Large intestine (tissue), 3 donors: ENCODE measurements around the gene AGAP1. TPM values are rescaled to one million over a fixed set of nuclear protein-coding genes. Genes with fewer than 3 reads are reported as not detected.
A peak's percentile ranks its signal among the peaks of the same experiment; 100 is the strongest.

Experiments used
- DNase-seq, 2 donors: peaks; one replicate each; pipeline versions ENCODE4 v3.0.0 to v3.0.0-alpha.2; 2013
- H3K27ac ChIP-seq: one replicate; pipeline ENCODE4 v1.5.1; 2013; ENCODE audit warnings: low read length
- H3K27me3 ChIP-seq: 2 replicates; pipeline ENCODE4 v1.6.1; 2013; ENCODE audit warnings: low read length; ENCODE audit not compliant: control insufficient read depth, insufficient read depth
- H3K36me3 ChIP-seq: 2 replicates; pipeline ENCODE4 v1.6.1; 2013; ENCODE audit warnings: low read length; ENCODE audit not compliant: control insufficient read depth, insufficient read depth
- H3K4me1 ChIP-seq: one replicate; pipeline ENCODE4 v1.6.1; 2013; ENCODE audit warnings: low read length; ENCODE audit not compliant: control insufficient read depth, insufficient read depth
- H3K4me3 ChIP-seq: one replicate; pipeline ENCODE4 v1.5.1; 2013; ENCODE audit warnings: low read length
- H3K9me3 ChIP-seq: one replicate; pipeline ENCODE4 v1.6.1; 2013; ENCODE audit warnings: mild to moderate bottlenecking, low read depth, low read length, moderate library complexity; ENCODE audit not compliant: control insufficient read depth
- WGBS: methylation state at CpG from one replicate; pipeline ENCODE4 v1.1.5; 2013; ENCODE audit warnings: low lambda C conversion rate; ENCODE audit not compliant: insufficient coverage; 5-methylcytosine and 5-hydroxymethylcytosine counted together
- polyA plus RNA-seq: library from polyadenylated mRNA; unstranded; fragments of 120-200 nt; gene quantifications from one replicate; pipeline ENCODE4 v1.2.1, GENCODE V29; 2013

AGAP1 gene
- polyA plus RNA-seq, 1 donor, result 18.0 TPM

DNA sequence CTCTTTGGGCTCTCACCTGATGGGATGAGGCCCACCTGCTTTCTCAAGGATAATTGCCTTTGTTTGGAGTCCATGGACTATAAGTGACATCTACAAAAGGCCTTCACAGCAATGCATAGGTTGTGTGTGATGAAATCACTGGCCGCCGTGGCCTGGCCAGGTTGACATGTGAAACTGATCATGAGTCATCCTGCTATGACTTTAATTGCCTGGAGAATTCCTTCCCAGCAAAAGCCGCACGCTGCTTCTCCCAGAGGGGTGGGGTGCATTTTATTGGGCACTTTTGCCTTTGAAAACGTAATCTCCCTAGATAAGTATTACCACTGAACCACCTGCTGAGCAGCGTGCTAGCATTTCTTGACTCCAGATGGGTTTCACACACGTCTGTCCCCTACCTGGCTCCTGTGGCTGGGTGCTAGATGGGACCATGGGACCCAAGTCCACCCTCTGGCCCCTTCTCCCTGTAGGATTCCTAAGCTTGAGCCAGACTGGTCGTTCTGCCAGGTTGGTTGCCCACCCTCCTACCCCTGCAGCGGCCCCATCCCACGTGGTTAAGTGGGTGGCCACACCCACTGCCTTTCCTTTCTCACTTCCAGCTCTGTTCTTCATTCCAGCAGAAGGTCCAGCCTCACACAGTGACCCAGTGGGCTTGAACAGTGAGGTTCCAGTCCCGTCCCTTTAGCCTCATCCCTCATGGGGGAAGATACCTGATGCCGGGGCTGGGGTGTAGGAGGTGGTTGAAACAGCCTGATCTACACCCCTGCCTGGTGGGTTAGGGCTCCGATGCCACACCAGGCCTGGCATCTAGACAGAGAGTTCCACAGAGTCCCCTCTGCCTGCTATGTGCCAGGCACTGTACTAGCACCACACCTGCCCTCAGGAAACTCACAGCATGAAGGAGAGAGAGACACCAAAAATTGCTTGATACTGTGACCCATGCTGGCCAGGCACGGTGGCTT, 584.7 kb downstream of the AGAP1 start:
- Histone ChIP-seq H3K9me3 (no peaks in the 10 kb centered on the region), H3K4me3 (no peak overlapping the region), H3K4me1 (peaks cover 24% of the 10 kb centered on the region), H3K36me3 (peaks cover 3% of the 10 kb centered on the region), H3K27me3 (no peaks in the 10 kb centered on the region), H3K27ac (peak overlapping the region; percentile 90)
- peak; percentile 98 to 100 for DNase-seq
- WGBS, result no CpG with 5 or more reads among the region's 14 CpGs

DNA sequence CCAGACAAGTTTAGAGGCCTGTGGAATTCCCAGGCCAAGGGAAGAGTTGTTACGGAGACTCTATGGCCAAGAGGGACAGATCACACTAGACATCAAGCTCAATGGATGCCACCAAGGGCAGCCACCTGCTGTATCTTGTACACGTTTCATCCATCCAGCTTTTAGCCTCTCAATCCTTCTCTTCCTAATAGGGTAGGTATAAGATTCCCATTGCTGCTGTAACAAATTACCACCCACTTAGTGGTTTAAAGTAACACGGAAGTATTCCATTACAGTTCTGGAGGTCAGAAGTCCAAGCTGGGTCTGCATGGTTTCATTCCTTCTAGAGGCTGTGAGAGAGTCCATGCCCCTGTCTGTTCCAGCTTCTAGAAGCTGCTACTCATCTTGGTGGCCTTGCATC, 586.6 kb downstream of the AGAP1 start:
- Histone ChIP-seq H3K4me1 (peaks cover 20% of the 10 kb centered on the region), H3K36me3 (peaks cover 3% of the 10 kb centered on the region), H3K27me3 (no peaks in the 10 kb centered on the region), H3K4me3 (no peak overlapping the region), H3K27ac (no peak overlapping the region), H3K9me3 (no peaks in the 10 kb centered on the region)
- no CpG with 5 or more reads among the region's 3 CpGs for WGBS
- no peak for DNase-seq

DNA sequence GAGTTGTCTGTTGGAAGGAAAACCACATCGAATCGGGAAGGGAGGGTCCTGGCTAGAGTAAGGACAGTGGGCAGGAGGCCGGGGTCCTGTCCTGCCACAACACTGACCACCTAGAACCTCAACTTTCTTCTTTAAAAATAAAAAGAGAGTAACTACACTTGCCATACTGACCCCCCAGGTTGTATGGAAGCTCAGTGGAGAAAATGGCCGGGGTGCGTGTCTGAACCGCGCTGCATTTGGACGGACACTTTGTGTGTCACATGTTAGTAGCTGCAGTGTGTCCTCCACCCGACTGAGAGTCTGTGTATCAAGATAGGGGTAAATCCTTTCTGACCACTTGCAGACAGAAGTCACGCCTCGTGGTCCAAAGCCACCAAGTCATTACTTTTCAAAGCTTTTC, 587.3 kb downstream of the AGAP1 start:
- H3K27me3 ChIP-seq, result no peaks in the 10 kb centered on the region
- peaks cover 23% of the 10 kb centered on the region for H3K4me1 ChIP-seq
- H3K9me3 ChIP-seq, result no peaks in the 10 kb centered on the region
- DNase-seq, result no peak
- no peak overlapping the region for H3K27ac ChIP-seq
- H3K36me3 ChIP-seq, result peaks cover 3% of the 10 kb centered on the region
- H3K4me3 ChIP-seq, result no peak overlapping the region
- WGBS, result no CpG with 5 or more reads among the region's 11 CpGs

DNA sequence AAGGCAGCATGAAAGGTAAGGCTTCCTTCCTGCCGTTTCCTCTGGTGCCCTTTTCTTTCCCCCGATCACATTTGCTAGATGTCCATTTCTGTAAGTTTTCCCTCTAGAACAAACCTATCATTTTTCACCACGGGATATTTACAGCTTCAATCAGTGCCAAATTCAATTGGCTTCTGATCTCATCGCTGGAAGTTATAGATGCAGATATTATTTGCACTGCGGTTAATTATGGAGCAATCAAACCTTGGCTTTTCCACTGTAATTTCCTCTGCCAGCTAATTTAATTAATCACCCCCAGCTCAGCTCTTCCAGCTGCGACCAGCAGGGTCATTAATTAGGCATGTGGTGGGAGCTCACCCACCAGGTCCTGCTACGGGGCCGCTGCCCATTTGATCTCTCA, 588.2 kb downstream of the AGAP1 start:
- WGBS, result 94% methylated on average over 2 of the region's 8 CpGs
- DNase-seq, result no peak
- Histone ChIP-seq H3K27ac (no peak overlapping the region), H3K9me3 (no peaks in the 10 kb centered on the region), H3K4me1 (peaks cover 23% of the 10 kb centered on the region), H3K27me3 (no peaks in the 10 kb centered on the region), H3K4me3 (no peak overlapping the region), H3K36me3 (peaks cover 3% of the 10 kb centered on the region)

DNA sequence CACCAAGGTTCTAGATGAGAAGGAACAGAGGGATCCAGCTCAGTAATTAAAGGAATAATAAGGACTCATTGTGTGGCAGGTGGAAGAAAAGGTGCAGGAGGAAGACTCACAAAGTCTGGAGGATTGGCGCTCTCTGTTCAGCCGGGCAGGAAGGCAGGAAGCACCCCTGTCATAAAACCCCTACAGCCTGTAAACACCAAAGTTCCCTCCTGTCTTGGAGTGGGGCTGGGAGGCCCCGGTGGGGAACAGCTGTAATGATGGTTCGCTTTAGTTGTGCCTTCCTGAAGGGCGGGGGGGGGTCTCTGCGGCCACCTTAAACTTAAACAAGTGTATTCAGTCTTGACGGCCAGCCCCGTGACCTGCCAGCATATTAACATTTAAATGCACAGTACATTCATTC, 590.1 kb downstream of the AGAP1 start:
- H3K27me3 ChIP-seq, result no peaks in the 10 kb centered on the region
- H3K4me3 ChIP-seq, result no peak overlapping the region
- peaks cover 3% of the 10 kb centered on the region for H3K36me3 ChIP-seq
- no CpG with 5 or more reads among the region's 8 CpGs for WGBS
- no peaks in the 10 kb centered on the region for H3K9me3 ChIP-seq
- DNase-seq, result peak; percentile 35 to 74
- H3K4me1 ChIP-seq, result peaks cover 13% of the 10 kb centered on the region
- H3K27ac ChIP-seq, result peak overlapping the region; percentile 28

DNA sequence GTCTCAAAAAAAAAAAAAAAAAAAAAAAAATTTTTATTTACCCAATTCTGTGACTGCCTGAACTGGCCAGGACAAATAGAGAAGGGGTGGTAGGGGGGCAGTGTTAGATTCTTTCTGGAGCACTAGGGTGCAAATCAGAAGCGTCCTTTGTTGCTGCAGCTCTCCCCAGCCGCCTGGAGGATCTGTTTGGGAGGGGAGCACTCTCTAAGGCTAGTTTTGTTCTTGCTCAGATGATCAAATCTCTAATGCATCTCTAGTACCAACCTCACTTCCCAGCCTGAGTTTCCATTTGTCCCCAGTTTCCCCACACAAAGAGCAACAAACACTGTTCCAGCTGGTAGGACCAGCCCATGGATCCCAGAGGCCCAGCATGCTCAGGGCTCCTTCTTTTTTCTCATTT, 591.4 kb downstream of the AGAP1 start:
- no peak overlapping the region for H3K4me3 ChIP-seq
- peaks cover 9% of the 10 kb centered on the region for H3K4me1 ChIP-seq
- no peak overlapping the region for H3K27ac ChIP-seq
- no peak for DNase-seq
- H3K27me3 ChIP-seq, result no peaks in the 10 kb centered on the region
- peaks cover 5% of the 10 kb centered on the region for H3K36me3 ChIP-seq
- H3K9me3 ChIP-seq, result no peaks in the 10 kb centered on the region
- no CpG with 5 or more reads among the region's 2 CpGs for WGBS

DNA sequence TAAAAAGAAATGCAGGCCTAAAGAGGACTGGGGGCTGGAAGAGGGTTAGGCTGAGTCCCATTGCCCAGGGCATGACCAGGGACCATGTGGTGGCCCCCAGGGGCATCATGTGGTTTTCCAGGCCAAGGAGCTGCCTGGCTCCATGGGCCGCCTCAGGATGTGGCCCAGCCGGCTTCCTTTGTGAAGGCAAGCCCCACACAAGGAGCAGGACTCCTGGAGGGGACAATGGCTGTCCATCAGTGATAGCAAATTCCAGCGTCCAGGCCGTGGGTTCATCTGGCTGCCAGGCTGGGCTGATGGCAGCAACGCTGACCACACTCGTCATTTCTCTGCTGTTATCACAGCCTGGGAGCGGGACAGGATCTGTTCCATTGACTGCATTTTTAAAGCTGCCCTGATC, 591.8 kb downstream of the AGAP1 start:
- peaks cover 6% of the 10 kb centered on the region for H3K36me3 ChIP-seq
- peaks cover 9% of the 10 kb centered on the region for H3K4me1 ChIP-seq
- no peak for DNase-seq
- no CpG with 5 or more reads among the region's 7 CpGs for WGBS
- H3K27ac ChIP-seq, result no peak overlapping the region
- no peaks in the 10 kb centered on the region for H3K27me3 ChIP-seq
- no peaks in the 10 kb centered on the region for H3K9me3 ChIP-seq
- H3K4me3 ChIP-seq, result no peak overlapping the region

DNA sequence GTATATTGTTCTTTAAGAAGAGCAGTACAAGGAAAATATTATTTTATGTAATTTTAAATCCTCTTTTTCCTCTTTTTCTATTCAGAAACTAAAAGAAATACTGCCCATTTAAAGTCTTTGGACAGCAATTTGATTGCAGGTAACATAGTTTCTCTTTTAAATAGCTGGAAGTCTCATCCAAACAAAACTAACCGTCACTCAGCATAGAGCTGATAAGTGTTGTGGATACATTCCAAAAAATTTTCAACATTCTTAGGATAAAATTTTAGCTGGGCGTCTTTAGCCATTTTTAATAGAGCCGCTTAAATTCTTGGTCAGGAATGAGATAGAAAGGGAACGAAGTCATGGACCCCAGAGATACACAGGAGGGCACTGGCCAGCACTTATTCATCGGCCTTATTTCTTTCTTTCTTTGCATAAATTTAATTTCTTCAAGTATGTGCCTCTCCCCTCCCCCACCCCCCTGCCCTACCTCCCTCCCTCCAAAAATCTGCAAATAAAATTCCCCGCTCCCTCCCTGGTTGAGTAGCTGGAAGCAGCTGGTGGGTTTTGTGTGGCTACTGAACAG, 592.6 kb downstream of the AGAP1 start:
- Histone ChIP-seq H3K4me3 (no peak overlapping the region), H3K27me3 (no peaks in the 10 kb centered on the region), H3K9me3 (no peaks in the 10 kb centered on the region), H3K4me1 (peaks cover 9% of the 10 kb centered on the region), H3K27ac (no peak overlapping the region), H3K36me3 (peaks cover 3% of the 10 kb centered on the region)
- no peak for DNase-seq
- no CpG with 5 or more reads among the region's 6 CpGs for WGBS

DNA sequence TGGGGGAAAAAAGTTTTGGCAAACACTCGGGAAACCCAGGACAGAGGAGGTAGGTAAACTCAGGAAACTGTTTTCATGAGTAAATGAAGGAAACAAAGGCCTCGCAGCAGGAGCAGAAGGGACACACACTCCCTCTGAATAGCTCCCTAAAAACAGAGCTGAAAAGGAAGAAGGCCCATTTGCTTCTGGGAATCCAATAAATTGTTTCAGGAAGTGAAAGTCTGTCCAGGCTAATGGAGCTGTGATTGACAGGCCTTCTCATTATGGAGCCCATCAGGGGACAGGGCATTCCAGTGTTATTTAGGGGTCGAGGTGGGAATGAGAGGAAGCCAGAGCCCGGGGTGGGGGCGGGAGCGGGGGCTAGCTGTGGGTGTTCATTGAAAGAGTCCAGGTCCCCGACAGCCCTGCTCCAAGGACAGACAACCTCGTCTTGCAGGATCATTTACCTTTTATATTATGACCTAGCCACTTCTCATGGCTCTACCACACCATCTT, 593.2 kb downstream of the AGAP1 start:
- Histone ChIP-seq H3K27ac (no peak overlapping the region), H3K4me1 (peaks cover 9% of the 10 kb centered on the region), H3K27me3 (no peaks in the 10 kb centered on the region), H3K4me3 (no peak overlapping the region), H3K9me3 (no peaks in the 10 kb centered on the region), H3K36me3 (peaks cover 3% of the 10 kb centered on the region)
- no peak for DNase-seq
- 60% methylated on average over 1 of the region's 8 CpGs for WGBS

DNA sequence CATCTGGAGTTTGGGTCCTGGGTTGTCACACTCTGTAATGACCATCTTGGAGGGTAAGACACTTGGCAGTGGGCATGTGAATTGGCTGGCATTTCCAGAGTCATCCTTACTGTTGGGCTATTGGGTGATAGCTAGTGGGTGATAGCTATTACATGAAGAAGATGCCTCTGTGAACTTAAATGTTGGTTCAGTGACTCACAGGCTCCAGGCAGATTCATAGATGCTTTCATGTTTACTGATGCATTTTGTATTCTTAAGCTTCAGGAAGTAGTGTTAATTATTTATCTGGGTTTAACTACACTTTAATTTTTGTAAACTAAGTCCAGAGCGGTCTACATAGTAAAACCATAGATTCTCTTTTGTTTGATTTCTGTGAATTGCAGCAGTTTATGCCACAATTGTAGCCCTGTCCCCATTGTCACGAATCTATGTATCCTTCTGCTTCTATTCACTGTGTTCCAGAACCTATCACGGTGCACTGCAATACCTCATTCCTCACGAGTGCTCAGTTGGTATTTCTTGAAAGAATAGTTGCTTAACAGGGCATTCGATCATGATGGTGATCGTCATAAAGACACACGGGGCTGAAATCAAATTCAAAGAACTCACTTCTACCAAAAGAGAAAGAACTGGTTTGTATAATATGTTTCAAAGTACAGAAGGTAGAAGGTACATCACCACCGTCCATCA, 594.7 kb downstream of the AGAP1 start:
- 100% methylated on average over 2 of the region's 8 CpGs for WGBS
- Histone ChIP-seq H3K9me3 (no peaks in the 10 kb centered on the region), H3K4me1 (peaks cover 9% of the 10 kb centered on the region), H3K27ac (no peak overlapping the region), H3K27me3 (no peaks in the 10 kb centered on the region), H3K4me3 (no peak overlapping the region), H3K36me3 (peaks cover 3% of the 10 kb centered on the region)
- no peak for DNase-seq
